GM13977 (cell line): ENCODE data around the gene NFE2.
"Not testable (repeated sequence)": the region's sequence is repeated elsewhere in the genome, so short reads cannot be mapped to it uniquely, and the experiment has no call there.

Experiments
- DNase-seq: peaks from one replicate; pipeline ENCODE4 v3.0.0; 2012; ENCODE audit warnings: low spot score
- in situ Hi-C: fragments of 300-500 bp; cut with MboI; formaldehyde crosslinking; loops from one replicate; pipeline ENCODE4 v1.12.0; 2022; ENCODE audit warnings: low sequenced_read_pairs, low pct_unique_long_range_greater_than_20kb, mixed read lengths, inconsistent platforms; ENCODE audit not compliant: unreplicated experiment
- TF ChIP-seq, protein P1 (sequence below): IDR thresholded peaks from 2 replicates; pipeline ENCODE4 v1.5.1; 2012; ENCODE audit warnings: mild to moderate bottlenecking, control low read depth; ENCODE audit not compliant: insufficient read depth; ENCODE audit errors: extremely low read depth, missing control alignments

Gene NFE2

DNA sequence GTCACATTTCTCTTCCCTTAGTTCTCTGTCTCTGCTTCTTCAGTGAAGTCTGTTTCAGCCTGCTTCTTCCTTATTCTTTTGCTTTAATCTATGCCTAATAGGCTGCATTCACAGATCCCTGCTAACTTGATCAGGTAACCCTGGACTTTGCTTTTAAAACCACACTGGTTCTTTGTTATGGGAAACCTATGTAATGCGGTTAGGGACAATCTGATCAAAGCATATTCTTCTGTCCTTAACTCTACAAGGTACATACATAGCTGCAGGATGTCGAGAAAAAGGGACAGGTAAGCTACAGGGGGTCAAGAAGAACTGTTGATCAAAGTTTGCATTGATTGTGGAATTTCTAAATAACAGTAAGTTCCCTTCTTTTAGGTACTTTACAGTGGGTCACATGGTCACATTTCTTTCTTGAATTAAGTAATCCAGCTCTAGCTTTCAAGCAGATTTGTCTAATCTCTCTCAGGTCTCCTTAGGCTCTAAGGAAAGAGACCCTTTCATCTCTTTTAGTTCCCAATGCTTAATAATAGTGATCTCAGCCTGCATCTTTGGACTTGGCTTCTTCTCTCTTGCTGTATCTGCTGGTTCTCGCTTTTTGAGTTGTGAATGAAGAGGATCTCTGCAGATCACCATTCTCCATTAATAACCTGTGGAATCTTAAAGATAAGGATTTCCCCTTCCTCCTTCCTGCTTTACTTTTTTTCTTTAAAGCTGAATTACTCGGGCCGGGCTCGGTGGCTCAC, 28.0 kb upstream of the NFE2 start:
- TF ChIP-seq, protein P1, sequence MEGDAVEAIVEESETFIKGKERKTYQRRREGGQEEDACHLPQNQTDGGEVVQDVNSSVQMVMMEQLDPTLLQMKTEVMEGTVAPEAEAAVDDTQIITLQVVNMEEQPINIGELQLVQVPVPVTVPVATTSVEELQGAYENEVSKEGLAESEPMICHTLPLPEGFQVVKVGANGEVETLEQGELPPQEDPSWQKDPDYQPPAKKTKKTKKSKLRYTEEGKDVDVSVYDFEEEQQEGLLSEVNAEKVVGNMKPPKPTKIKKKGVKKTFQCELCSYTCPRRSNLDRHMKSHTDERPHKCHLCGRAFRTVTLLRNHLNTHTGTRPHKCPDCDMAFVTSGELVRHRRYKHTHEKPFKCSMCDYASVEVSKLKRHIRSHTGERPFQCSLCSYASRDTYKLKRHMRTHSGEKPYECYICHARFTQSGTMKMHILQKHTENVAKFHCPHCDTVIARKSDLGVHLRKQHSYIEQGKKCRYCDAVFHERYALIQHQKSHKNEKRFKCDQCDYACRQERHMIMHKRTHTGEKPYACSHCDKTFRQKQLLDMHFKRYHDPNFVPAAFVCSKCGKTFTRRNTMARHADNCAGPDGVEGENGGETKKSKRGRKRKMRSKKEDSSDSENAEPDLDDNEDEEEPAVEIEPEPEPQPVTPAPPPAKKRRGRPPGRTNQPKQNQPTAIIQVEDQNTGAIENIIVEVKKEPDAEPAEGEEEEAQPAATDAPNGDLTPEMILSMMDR = no peak
- in situ Hi-C loops = no loop called here
- DNase-seq = no peak

DNA sequence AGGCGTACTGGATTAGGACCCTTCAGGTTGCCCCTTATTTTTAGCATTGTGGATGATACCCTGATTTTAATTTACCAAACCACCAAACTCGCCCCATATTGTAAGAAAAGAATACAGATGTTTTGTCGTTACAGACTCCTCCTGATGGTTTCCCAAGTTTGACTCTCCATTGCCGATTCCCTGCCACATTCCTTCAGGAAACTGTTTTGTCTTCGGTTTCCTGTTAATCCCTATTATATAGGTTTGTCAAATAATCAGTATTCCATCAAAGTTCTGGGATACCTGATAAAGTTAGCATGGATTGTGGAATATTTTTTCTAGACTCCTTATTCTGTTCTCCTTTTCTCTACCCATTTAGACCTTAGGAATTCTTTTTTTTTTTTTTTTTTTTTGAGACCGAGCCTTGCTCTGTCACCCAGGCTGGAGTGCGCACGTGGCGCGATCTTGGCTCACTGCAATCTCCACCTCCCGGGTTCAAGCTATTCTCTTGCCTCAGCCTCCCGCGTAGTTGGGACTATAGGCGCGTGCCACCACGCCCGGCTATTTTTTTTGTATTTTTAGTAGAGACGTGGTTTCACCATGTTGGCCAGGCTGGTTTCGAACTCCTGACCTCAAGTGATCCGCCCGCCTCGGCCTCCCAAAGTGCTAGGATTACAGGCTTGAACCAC, 24.8 kb upstream of the NFE2 start:
- DNase-seq, in situ Hi-C loops: not testable (repeated sequence)

DNA sequence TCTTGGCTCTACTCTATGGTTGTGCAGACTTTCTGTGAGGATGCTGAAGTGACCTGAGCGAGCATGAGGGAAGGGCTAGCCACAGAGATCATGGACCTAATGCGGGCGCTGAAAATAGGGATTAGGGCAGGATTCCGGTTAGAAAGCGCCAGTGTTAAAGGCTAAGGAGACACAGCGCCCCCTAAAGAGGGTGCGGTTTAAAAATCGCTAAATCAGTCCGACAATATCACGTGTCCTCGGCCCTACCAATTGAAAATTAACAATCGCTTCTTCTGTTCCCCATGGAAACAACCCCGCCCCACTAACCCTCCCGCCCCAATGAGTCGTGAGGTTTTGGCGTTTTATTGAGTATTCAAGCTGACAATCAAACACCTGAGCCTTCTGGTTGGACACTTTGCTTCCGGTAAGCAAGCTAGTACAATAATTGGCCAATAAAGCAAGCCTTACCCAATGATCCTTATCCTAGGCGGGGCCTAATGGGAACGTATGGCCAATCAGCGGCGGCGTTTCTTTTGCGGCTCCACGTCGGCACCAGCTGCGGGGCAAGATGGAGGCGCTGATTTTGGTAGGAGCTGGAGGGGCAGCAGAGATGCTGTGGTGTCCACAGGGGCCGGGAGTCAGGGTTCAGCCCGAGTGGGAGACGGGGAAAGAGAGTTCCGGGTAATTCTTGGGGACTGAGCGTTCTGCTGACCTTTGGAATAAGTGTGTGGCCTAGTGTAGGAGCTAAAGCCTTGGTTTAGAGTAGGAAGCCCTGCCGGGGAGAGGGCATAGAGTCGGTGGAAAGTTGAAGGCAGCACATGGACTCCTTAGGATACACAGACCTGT, 24.0 kb upstream of the NFE2 start, which contains the start of gene COPZ1:
Gene COPZ1, plus strand, starts transcription at position 515 of the 825 bp plus-strand sequence. Its CDS starts 33 bp downstream, at position 548.
- peak; percentile 93 for DNase-seq
- in situ Hi-C loops = no loop called here
- TF ChIP-seq, protein P1 = peak; percentile 70

DNA sequence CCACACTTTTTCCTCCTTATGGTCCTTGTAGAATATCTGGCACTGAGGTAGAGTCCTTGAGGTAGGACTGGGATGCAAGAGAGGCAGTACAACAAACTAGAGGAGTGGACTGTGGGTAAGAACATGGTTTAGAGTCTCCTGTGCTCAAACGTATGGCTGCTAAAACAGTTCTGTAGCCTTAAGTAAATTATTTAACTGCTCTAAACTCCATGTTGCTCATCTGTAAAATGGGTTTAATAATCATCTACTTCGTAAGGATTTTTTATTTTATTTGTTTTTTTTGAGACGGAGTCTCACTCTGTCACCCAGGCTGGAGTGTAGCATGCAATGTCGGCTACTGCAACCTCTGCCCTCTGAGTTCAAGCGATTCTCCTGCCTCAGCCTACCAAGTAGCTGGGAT, 20.5 kb upstream of the NFE2 start:
- in situ Hi-C loops = no loop called here
- no peak for DNase-seq
- TF ChIP-seq, protein P1 = no peak

DNA sequence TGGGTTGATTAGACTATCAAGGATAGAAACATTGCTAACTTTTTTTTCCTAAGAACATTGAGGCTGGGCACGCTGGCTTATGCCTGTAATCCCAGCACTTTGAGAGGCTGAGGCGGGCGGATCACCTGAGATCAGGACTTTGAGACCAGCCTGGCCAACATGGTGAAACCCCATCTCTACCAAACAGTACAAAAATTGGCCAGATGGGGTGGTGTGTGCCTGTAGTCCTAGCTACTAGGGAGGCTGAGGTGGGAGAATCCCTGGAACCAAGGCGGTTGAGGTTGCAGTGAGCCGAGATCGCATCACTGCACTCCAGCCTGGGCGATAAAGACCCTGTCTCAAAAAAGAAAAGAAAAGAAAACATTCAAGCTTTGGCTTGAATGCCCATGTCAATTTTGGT, 11.5 kb upstream of the NFE2 start:
- DNase-seq, in situ Hi-C loops: not testable (repeated sequence)

DNA sequence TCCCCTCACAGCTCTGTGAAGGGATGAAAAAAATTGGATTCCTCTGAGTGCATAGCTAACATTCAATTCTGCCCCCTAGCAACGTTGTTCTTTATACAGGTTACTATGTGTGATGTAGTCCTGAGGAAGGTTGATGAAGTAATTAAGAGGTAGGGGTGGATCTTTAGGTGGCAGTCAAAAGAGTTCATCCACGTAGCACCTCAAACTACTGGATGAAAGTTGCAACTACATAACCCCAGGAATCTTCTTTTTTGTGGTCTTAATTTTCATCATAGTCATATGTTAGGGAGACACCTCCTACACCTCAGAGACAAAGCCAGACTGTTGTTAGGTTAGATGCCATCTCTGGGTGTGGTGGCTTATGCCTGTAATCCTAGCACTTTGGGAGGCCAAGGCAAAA, 10.2 kb upstream of the NFE2 start:
- no peak for DNase-seq
- in situ Hi-C loops = no loop called here
- TF ChIP-seq, protein P1 = no peak

DNA sequence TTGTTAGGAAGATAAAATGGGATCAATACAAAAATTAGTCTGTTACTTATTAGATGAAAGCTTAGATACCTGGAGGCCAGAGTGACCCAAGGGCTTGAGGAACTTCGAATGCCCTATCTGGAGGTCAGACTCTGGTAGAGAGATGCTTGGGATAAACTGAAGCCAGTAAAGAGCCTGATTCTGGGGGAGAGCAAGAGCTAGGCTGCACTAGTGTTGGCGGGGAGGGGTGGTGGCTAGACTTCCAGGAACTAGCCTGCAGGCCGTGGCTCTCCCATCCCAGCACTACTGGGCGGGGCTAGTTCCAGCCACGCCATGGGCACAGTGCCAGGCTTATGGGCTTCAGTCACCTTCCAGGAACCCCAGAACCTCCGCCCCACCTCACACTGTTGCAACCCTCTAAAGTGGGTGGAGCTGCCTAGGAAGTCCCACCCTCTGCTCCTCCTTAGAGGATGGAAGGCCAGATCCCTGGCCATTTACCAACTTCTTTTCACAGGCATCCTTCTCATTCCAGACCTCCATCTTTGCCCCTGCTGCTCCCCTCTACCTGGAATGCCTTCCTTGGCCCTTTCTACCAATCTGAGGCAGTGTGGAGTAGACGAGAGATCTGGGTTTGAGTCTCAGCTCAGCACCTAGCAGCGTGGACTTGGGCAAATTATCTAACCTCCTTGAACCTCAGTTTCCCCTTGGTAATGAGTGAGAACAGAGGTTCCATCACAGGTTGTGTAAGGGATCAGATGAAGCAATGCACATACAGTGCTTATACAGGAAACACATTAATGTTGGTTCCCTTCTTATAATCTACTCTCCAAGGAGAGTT, 6.3 kb upstream of the NFE2 start:
- TF ChIP-seq, protein P1 = no peak
- DNase-seq = no peak
- in situ Hi-C loops = no loop called here
